ENCODE measurements around the gene CDK1. TPM values are rescaled to one million over a fixed set of nuclear protein-coding genes. Genes with fewer than 3 reads are reported as not detected.

Gene CDK1
- total RNA-seq, 1 donor from 2014 or later: 10.4 TPM

DNA sequence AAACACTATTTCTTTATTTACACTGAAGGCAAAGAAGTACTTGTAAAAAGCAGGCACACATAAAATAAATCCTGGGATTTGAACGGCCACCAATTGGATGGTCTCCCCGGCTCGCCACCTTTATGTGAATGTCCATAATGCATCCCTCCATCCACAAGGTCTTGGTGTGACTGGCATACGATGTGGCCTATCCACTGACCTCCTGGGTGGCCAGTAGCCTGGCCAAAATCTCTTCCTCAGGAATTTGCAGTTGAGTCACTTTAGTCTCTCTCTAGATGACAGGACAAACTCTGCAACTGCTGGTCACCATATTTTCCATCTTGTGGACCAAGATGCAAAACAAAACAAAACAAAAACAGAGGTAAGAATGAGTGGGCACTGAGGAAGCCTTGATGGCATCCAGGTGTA, 39.1 kb downstream of the CDK1 start:
- Mint-ChIP-seq H3K36me3 (ENCODE audit: unreplicated experiment) (no peaks in the 10 kb centered on the region), H3K9me3 (ENCODE audit: unreplicated experiment) (no peaks in the 10 kb centered on the region), H3K4me3 (ENCODE audit: unreplicated experiment) (no peak overlapping the region), H3K4me1 (ENCODE audit: low read depth, unreplicated experiment) (no peaks in the 10 kb centered on the region), H3K27me3 (ENCODE audit: unreplicated experiment) (no peaks in the 10 kb centered on the region), H3K27ac (ENCODE audit: unreplicated experiment) (no peak overlapping the region)
- no peak for DNase-seq
- TF ChIP-seq, protein P1, sequence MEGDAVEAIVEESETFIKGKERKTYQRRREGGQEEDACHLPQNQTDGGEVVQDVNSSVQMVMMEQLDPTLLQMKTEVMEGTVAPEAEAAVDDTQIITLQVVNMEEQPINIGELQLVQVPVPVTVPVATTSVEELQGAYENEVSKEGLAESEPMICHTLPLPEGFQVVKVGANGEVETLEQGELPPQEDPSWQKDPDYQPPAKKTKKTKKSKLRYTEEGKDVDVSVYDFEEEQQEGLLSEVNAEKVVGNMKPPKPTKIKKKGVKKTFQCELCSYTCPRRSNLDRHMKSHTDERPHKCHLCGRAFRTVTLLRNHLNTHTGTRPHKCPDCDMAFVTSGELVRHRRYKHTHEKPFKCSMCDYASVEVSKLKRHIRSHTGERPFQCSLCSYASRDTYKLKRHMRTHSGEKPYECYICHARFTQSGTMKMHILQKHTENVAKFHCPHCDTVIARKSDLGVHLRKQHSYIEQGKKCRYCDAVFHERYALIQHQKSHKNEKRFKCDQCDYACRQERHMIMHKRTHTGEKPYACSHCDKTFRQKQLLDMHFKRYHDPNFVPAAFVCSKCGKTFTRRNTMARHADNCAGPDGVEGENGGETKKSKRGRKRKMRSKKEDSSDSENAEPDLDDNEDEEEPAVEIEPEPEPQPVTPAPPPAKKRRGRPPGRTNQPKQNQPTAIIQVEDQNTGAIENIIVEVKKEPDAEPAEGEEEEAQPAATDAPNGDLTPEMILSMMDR (IDR thresholded peaks at IDR 0.05; ENCODE audit: partially characterized antibody, unreplicated experiment): no peak

DNA sequence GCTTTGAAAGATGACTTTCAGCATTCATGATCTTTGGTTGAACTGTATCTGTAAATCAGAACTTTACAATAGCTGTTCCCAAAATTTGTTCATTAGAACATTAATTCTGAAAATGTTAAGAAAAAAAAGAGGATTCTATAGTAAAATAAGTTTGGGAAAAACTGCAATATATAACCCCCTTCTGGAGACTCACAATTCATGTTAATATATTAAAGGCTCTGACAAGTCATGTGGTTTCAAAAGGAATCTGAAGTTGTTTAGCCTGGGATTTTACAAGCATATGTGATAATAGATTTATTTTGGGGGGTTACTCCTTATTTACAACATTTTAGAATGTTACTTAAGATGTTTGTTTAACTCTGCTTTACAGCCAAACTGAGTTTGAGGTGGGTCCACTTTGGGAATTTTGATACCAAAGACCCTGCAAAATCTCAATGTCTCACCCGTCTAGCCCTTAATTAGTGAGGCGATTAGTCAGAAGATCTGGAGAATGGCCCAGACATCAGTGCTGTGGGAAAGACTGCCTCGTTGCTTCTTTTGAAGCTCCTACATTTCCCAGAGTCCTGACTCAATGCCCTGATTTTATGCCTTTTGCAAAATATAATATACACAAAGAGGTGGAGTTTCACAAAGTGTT, 40.0 kb downstream of the CDK1 start:
- H3K27me3 Mint-ChIP-seq (ENCODE audit: unreplicated experiment): no peaks in the 10 kb centered on the region
- H3K9me3 Mint-ChIP-seq (ENCODE audit: unreplicated experiment): no peaks in the 10 kb centered on the region
- H3K4me3 Mint-ChIP-seq (ENCODE audit: unreplicated experiment): no peak overlapping the region
- H3K4me1 Mint-ChIP-seq (ENCODE audit: low read depth, unreplicated experiment): no peaks in the 10 kb centered on the region
- no peak overlapping the region for H3K27ac Mint-ChIP-seq (ENCODE audit: unreplicated experiment)
- H3K36me3 Mint-ChIP-seq (ENCODE audit: unreplicated experiment): no peaks in the 10 kb centered on the region
- TF ChIP-seq, protein P1 (IDR thresholded peaks at IDR 0.05; ENCODE audit: partially characterized antibody, unreplicated experiment): no peak
- no peak for DNase-seq

DNA sequence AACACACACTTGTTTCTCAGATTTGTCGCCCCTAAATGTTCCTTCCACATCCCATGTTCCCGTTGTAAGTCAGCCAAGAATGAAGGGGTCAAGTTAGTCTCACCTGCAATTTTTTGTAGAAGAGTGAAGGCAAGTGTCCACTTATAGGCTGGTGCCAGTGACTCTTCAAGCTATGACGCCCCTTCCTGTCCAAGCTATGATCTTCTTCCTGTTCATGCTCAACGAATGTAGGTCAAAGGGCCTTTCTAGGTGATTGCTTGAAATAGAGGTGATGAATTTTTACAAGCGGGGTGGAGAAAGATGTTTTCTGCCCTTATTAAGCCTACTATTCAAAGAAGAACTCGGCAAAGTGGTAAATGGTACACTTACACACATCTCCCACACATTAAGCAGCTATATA, 41.0 kb downstream of the CDK1 start:
- no peak overlapping the region for H3K4me3 Mint-ChIP-seq (ENCODE audit: unreplicated experiment)
- H3K4me1 Mint-ChIP-seq (ENCODE audit: low read depth, unreplicated experiment): no peaks in the 10 kb centered on the region
- TF ChIP-seq, protein P1 (IDR thresholded peaks at IDR 0.05; ENCODE audit: partially characterized antibody, unreplicated experiment): no peak
- H3K27me3 Mint-ChIP-seq (ENCODE audit: unreplicated experiment): no peaks in the 10 kb centered on the region
- DNase-seq: no peak
- no peaks in the 10 kb centered on the region for H3K9me3 Mint-ChIP-seq (ENCODE audit: unreplicated experiment)
- H3K36me3 Mint-ChIP-seq (ENCODE audit: unreplicated experiment): no peaks in the 10 kb centered on the region
- H3K27ac Mint-ChIP-seq (ENCODE audit: unreplicated experiment): no peak overlapping the region

DNA sequence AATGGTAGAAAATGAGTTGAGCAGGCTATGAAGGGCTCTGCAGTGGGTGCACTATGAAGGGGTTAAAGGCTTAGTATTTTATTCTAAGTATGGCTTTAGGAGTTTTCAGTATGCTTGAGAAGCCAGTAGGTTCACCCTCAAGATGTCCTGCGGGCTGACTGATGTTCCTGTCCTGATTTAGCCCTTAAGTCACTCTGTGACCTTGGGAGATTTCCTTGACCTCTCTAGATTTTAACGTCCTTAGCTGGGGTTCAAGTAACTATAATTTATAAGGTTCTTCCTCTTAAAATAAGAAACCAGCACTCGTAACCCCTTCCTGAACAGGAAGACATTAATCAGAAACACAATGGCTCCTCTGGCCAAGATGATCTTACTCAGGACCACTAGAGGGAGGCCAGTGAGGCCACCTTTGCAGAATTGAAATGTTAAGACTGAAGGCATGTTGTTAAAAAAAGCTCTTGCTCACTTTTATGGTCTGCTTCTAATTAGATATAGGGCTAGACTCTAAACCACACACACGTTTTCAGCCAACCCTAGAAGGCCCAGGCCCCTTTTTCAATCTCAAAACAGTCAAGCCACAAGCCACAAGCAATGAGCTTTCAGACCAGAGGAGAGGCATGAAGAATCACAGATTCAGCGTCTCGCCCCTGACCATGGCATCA, 41.9 kb downstream of the CDK1 start:
- no peaks in the 10 kb centered on the region for H3K27me3 Mint-ChIP-seq (ENCODE audit: unreplicated experiment)
- no peaks in the 10 kb centered on the region for H3K9me3 Mint-ChIP-seq (ENCODE audit: unreplicated experiment)
- no peak overlapping the region for H3K27ac Mint-ChIP-seq (ENCODE audit: unreplicated experiment)
- H3K4me3 Mint-ChIP-seq (ENCODE audit: unreplicated experiment): no peak overlapping the region
- no peaks in the 10 kb centered on the region for H3K4me1 Mint-ChIP-seq (ENCODE audit: low read depth, unreplicated experiment)
- TF ChIP-seq, protein P1 (IDR thresholded peaks at IDR 0.05; ENCODE audit: partially characterized antibody, unreplicated experiment): no peak
- H3K36me3 Mint-ChIP-seq (ENCODE audit: unreplicated experiment): no peaks in the 10 kb centered on the region
- no peak for DNase-seq

DNA sequence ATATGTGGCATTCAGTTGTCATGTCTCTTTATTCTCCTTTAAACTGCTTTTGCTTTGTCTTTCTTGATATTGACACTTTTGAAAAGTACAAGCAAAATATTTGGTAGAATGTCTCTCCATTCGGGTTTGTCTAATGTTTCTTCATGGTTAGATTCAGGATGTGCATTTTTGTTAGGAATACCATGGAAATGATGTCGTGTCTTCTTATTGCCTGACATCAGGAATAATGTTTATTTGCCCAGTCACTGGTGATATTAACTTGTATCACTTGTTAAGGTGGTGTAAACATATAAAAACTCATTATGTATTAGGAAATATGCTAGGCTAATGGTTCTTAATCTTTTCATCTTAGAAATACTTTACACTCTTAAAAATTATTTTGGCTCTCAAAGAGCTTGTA, 43.4 kb downstream of the CDK1 start:
- Mint-ChIP-seq H3K4me3 (ENCODE audit: unreplicated experiment) (no peak overlapping the region), H3K9me3 (ENCODE audit: unreplicated experiment) (no peaks in the 10 kb centered on the region), H3K4me1 (ENCODE audit: low read depth, unreplicated experiment) (no peaks in the 10 kb centered on the region), H3K36me3 (ENCODE audit: unreplicated experiment) (no peaks in the 10 kb centered on the region), H3K27ac (ENCODE audit: unreplicated experiment) (no peak overlapping the region), H3K27me3 (ENCODE audit: unreplicated experiment) (no peaks in the 10 kb centered on the region)
- no peak for DNase-seq
- TF ChIP-seq, protein P1 (IDR thresholded peaks at IDR 0.05; ENCODE audit: partially characterized antibody, unreplicated experiment): no peak
